Activated T-helper 9 cell treated with anti-CD3 and anti-CD28 coated beads, Interleukin-2, amount 50 U/mL, for 16 hours (primary cell): ENCODE data around the gene PGBD4.
"Not testable (repeated sequence)": the region's sequence is repeated elsewhere in the genome, so short reads cannot be mapped to it uniquely, and the experiment has no call there.

Experiments
- DNase-seq: peaks from one replicate; pipeline ENCODE4 v3.0.0-alpha.2; 2020; ENCODE audit warnings: low read depth

Gene PGBD4

GRCh38 chr15:34114215-34114614 lies 12.3 kb downstream of the PGBD4 start:
- no peak for DNase-seq

GRCh38 chr15:34114739-34115138 lies 12.9 kb downstream of the PGBD4 start:
- no peak for DNase-seq

GRCh38 chr15:34116620-34117019 lies 14.7 kb downstream of the PGBD4 start:
- no peak for DNase-seq

GRCh38 chr15:34119291-34119690 lies 17.4 kb downstream of the PGBD4 start:
- DNase-seq, result no peak

- DNase-seq, result not testable (repeated sequence)
These were observed 18.5 kb downstream of the PGBD4 start for GRCh38 chr15:34120420-34120819.

- not testable (repeated sequence) for DNase-seq
These were observed 19.9 kb downstream of the PGBD4 start for GRCh38 chr15:34121786-34122185.

- DNase-seq, result no peak
These were observed 20.9 kb downstream of the PGBD4 start for GRCh38 chr15:34122771-34123183.

- DNase-seq, result no peak
These were observed 22.8 kb downstream of the PGBD4 start for GRCh38 chr15:34124651-34125050.

GRCh38 chr15:34125945-34126344 lies 24.1 kb downstream of the PGBD4 start:
- no peak for DNase-seq

GRCh38 chr15:34126522-34126921 lies 24.6 kb downstream of the PGBD4 start:
- no peak for DNase-seq

GRCh38 chr15:34128898-34129297 lies 27.0 kb downstream of the PGBD4 start:
- no peak for DNase-seq

- DNase-seq, result no peak
These were observed 31.0 kb downstream of the PGBD4 start for GRCh38 chr15:34132881-34133280.

GRCh38 chr15:34133511-34133910 lies 31.6 kb downstream of the PGBD4 start:
- DNase-seq, result no peak

GRCh38 chr15:34147371-34148140 lies 45.7 kb downstream of the PGBD4 start:
- no peak for DNase-seq

- DNase-seq, result no peak
These were observed 52.9 kb downstream of the PGBD4 start for GRCh38 chr15:34154725-34155204.

- DNase-seq, result no peak
These were observed 54.0 kb downstream of the PGBD4 start for GRCh38 chr15:34155859-34156258.
